ENCODE results near the gene CUBN. TPM values are rescaled to one million over a fixed set of nuclear protein-coding genes. Genes with fewer than 3 reads are reported as not detected.

CUBN gene
- total and polyA plus RNA-seq, 8 donors = 1.5 to 6.8 (median 3.8) TPM

GRCh38 chr10:17059197-17059688 lies 70.4 kb downstream of the CUBN start:
- intact Hi-C loops (cut with DNase I) = no loop called here
- peaks cover 5 to 8% of the 10 kb centered on the region in 2 donors for H3K4me1 ChIP-seq
- H3K27me3 ChIP-seq = no peaks in the 10 kb centered on the region
- TF ChIP-seq, protein P1, sequence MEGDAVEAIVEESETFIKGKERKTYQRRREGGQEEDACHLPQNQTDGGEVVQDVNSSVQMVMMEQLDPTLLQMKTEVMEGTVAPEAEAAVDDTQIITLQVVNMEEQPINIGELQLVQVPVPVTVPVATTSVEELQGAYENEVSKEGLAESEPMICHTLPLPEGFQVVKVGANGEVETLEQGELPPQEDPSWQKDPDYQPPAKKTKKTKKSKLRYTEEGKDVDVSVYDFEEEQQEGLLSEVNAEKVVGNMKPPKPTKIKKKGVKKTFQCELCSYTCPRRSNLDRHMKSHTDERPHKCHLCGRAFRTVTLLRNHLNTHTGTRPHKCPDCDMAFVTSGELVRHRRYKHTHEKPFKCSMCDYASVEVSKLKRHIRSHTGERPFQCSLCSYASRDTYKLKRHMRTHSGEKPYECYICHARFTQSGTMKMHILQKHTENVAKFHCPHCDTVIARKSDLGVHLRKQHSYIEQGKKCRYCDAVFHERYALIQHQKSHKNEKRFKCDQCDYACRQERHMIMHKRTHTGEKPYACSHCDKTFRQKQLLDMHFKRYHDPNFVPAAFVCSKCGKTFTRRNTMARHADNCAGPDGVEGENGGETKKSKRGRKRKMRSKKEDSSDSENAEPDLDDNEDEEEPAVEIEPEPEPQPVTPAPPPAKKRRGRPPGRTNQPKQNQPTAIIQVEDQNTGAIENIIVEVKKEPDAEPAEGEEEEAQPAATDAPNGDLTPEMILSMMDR (IDR thresholded peaks at IDR 0.05) = no peak
- DNase-seq = no peak
- H3K27ac ChIP-seq = peak overlapping the region in 1 of 2 donors; percentile 5
- no peak overlapping the region for H3K4me3 ChIP-seq
- no peaks in the 10 kb centered on the region for H3K9me3 ChIP-seq
- peak; percentile 21 for ATAC-seq
- no peaks in the 10 kb centered on the region for H3K36me3 ChIP-seq

GRCh38 chr10:17058093-17058492 lies 71.5 kb downstream of the CUBN start:
- peak overlapping the region in 1 of 2 donors; percentile 5 for H3K27ac ChIP-seq
- peaks cover 5 to 8% of the 10 kb centered on the region in 2 donors for H3K4me1 ChIP-seq
- no peaks in the 10 kb centered on the region for H3K27me3 ChIP-seq
- no peak for ATAC-seq
- intact Hi-C loops (cut with DNase I) = no loop called here
- DNase-seq = no peak
- H3K9me3 ChIP-seq = no peaks in the 10 kb centered on the region
- H3K36me3 ChIP-seq = no peaks in the 10 kb centered on the region
- no peak overlapping the region for H3K4me3 ChIP-seq
- TF ChIP-seq, protein P1 (IDR thresholded peaks at IDR 0.05) = no peak

- intact Hi-C loops (cut with DNase I) = no loop called here
- TF ChIP-seq, protein P1 (IDR thresholded peaks at IDR 0.05) = no peak
- no peak for ATAC-seq
These were observed 72.7 kb downstream of the CUBN start for GRCh38 chr10:17056781-17057428.

DNA sequence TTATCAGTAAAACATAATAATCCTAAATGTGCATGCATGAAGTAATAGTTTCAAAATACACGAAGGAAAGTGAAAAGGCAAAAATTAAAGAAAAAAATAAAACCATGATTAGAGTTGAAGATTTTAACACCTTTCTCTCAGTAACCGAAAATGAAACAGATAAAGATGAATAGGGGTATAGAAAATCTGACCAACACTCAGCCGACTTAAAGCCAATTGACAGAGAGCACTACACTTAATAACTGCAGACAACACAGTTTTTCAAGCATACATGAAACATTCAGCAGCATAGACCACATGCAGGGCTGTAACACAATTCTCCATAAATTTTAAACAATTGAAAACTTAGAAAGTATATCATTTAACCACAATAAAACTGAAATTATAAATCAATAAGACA lies 76.1 kb downstream of the CUBN start:
- DNase-seq = no peak
- no peaks in the 10 kb centered on the region for H3K27me3 ChIP-seq
- no peak for ATAC-seq
- H3K4me1 ChIP-seq = no peaks in the 10 kb centered on the region
- intact Hi-C loops (cut with DNase I) = no loop called here
- H3K36me3 ChIP-seq = no peaks in the 10 kb centered on the region
- H3K4me3 ChIP-seq = no peak overlapping the region
- no peak overlapping the region for H3K27ac ChIP-seq
- TF ChIP-seq, protein P1 (IDR thresholded peaks at IDR 0.05) = no peak
- peaks cover 0 to 2% of the 10 kb centered on the region in 2 donors for H3K9me3 ChIP-seq

More at GRCh38 chr10:17056781-17057428, 72.7 kb downstream of the CUBN start:
- H3K27me3 ChIP-seq = no peaks in the 10 kb centered on the region
- no peak overlapping the region for H3K4me3 ChIP-seq
- no peak for DNase-seq
- H3K27ac ChIP-seq = no peak overlapping the region
- H3K9me3 ChIP-seq = peaks cover 0 to under 1% of the 10 kb centered on the region in 2 donors
- no peaks in the 10 kb centered on the region for H3K36me3 ChIP-seq
- H3K4me1 ChIP-seq = peaks cover 0 to 4% of the 10 kb centered on the region in 2 donors

- Histone ChIP-seq H3K36me3 (no peaks in the 10 kb centered on the region), H3K4me1 (no peaks in the 10 kb centered on the region), H3K27ac (no peak overlapping the region), H3K9me3 (peaks cover 0 to 2% of the 10 kb centered on the region in 2 donors), H3K27me3 (no peaks in the 10 kb centered on the region), H3K4me3 (no peak overlapping the region)
- TF ChIP-seq, protein P1 (IDR thresholded peaks at IDR 0.05) = no peak
- DNase-seq = no peak
- intact Hi-C loops (cut with DNase I) = no loop called here
- ATAC-seq = no peak
These were observed 76.5 kb downstream of the CUBN start for GRCh38 chr10:17053061-17053460.
